Testis (tissue), 5 donors: ENCODE results near the gene ANXA8. TPM values are rescaled to one million over a fixed set of nuclear protein-coding genes. Genes with fewer than 3 reads are reported as not detected.
"Not testable (repeated sequence)": the region's sequence is repeated elsewhere in the genome, so short reads cannot be mapped to it uniquely, and the experiment has no call there.

Experiments
- DNase-seq: peaks from one replicate; pipeline ENCODE4 v3.0.0-alpha.2; 2019
- H3K27ac ChIP-seq, 2 donors: fragments of 200-600 bp; sonication (generic); one replicate each; pipeline ENCODE4 v1.5.1; 2019
- H3K27me3 ChIP-seq: fragments of 200-600 bp; sonication (generic); one replicate; pipeline ENCODE4 v1.5.1; 2019
- H3K36me3 ChIP-seq: fragments of 200-600 bp; sonication (generic); one replicate; pipeline ENCODE4 v1.5.1; 2017; ENCODE audit warnings: low read depth; ENCODE audit errors: missing control alignments
- H3K4me1 ChIP-seq: fragments of 200-600 bp; sonication (generic); one replicate; pipeline ENCODE4 v1.5.1; 2019
- H3K4me3 ChIP-seq, 2 donors: fragments of 200-600 bp; sonication (generic); one replicate each; pipeline ENCODE4 v1.5.1; 2017 to 2019
- H3K9me3 ChIP-seq: fragments of 200-600 bp; sonication (generic); one replicate; pipeline ENCODE4 v1.5.1; 2017
- WGBS, 2 donors: methylation state at CpG; one replicate each; pipeline ENCODE4 v1.1.5; 2018; 5-methylcytosine and 5-hydroxymethylcytosine counted together
- intact Hi-C: fragments of 100-400 bp; cut with DNase I; formaldehyde crosslinking; loops from one replicate; pipeline ENCODE4 v1.15.1; 2023; ENCODE audit warnings: low total_unique reads
- long read RNA-seq, 2 donors: transcript quantifications; one replicate each; lab custom pipeline, GENCODE V29; 2026
- polyA plus RNA-seq: library from polyadenylated mRNA; stranded (reverse); fragments of 350-450 nt; fragmentation: Illumina TruSeq; extraction: RNeasy Lipid Tissue Mini Kit (QIAGEN cat#74804); gene quantifications from one replicate; pipeline ENCODE4 v1.2.3, GENCODE V29; 2014; ENCODE audit warnings: low read depth, low replicate concordance; ENCODE audit not compliant: insufficient read depth
- total RNA-seq, 2 donors: library from RNA; depleted of rRNA; stranded (reverse); fragments of >200 nt; gene quantifications; one replicate each; pipeline ENCODE4 v1.2.3, GENCODE V29; 2016

ANXA8 gene
- total RNA-seq (1 to 10 TPM; 1.8 to 2.5 TPM), polyA plus RNA-seq (6.7 TPM)
- long read RNA-seq, donor 1, result 0 reads
- long read RNA-seq, donor 2, result 0 reads

GRCh38 chr10:47483923-47484322 lies at the start of gene ANXA8:
ANXA8 (minus strand) TSS chr10:47484115; CDS start chr10:47483933, 182 bp downstream.
- DNase-seq, H3K9me3 ChIP-seq, intact Hi-C loops, H3K4me1 ChIP-seq, H3K27me3 ChIP-seq, H3K4me3 ChIP-seq, H3K27ac ChIP-seq, H3K36me3 ChIP-seq: not testable (repeated sequence)
- 90 to 100% methylated on average over 2 to 9 of the region's 11 CpGs for WGBS, 2 donors

GRCh38 chr10:47523475-47523874 lies 39.6 kb upstream of the ANXA8 start, which contains the start of gene AGAP9:
AGAP9 (minus strand) TSS chr10:47523638; CDS start chr10:47523526, 112 bp downstream.
- H3K27me3 ChIP-seq, H3K27ac ChIP-seq, H3K36me3 ChIP-seq, H3K4me1 ChIP-seq, H3K4me3 ChIP-seq, intact Hi-C loops, H3K9me3 ChIP-seq, DNase-seq: not testable (repeated sequence)
- WGBS, 2 donors, result no CpG with 5 or more reads among the region's 20 CpGs

GRCh38 chr10:47502313-47502712 lies 18.4 kb upstream of the ANXA8 start:
- intact Hi-C loops, DNase-seq: not testable (repeated sequence)
- WGBS, 2 donors, result 83% methylated on average over 6 of the region's 9 CpGs; no CpG with 5 or more reads in 1 of the 2 donors

GRCh38 chr10:47494226-47494625 lies 10.3 kb upstream of the ANXA8 start:
- intact Hi-C loops, H3K9me3 ChIP-seq: not testable (repeated sequence)
- WGBS, 2 donors, result no CpG with 5 or more reads among the region's 6 CpGs

More at GRCh38 chr10:47502313-47502712, 18.4 kb upstream of the ANXA8 start:
- H3K27me3 ChIP-seq, H3K4me3 ChIP-seq, H3K4me1 ChIP-seq, H3K9me3 ChIP-seq, H3K36me3 ChIP-seq, H3K27ac ChIP-seq: not testable (repeated sequence)

GRCh38 chr10:47491600-47491999 lies 7.7 kb upstream of the ANXA8 start, which contains the start of gene FAM25G:
FAM25G (minus strand) TSS chr10:47491700; CDS start chr10:47491674, 26 bp downstream.
- intact Hi-C loops, H3K27me3 ChIP-seq, H3K27ac ChIP-seq, H3K36me3 ChIP-seq, H3K4me1 ChIP-seq, H3K4me3 ChIP-seq, H3K9me3 ChIP-seq, DNase-seq: not testable (repeated sequence)
- no CpG with 5 or more reads among the region's 9 CpGs for WGBS, 2 donors

More at GRCh38 chr10:47494226-47494625, 10.3 kb upstream of the ANXA8 start:
- not testable (repeated sequence) for H3K4me3 ChIP-seq, H3K27ac ChIP-seq, H3K4me1 ChIP-seq, DNase-seq, H3K36me3 ChIP-seq, H3K27me3 ChIP-seq

GRCh38 chr10:47489630-47490029 lies 5.7 kb upstream of the ANXA8 start:
- H3K27me3 ChIP-seq, H3K27ac ChIP-seq, H3K9me3 ChIP-seq, DNase-seq, H3K4me1 ChIP-seq, H3K36me3 ChIP-seq, intact Hi-C loops, H3K4me3 ChIP-seq: not testable (repeated sequence)
- no CpG with 5 or more reads among the region's 7 CpGs for WGBS, 2 donors

- H3K4me3 ChIP-seq, H3K9me3 ChIP-seq, H3K4me1 ChIP-seq, intact Hi-C loops, H3K36me3 ChIP-seq, H3K27ac ChIP-seq, DNase-seq, H3K27me3 ChIP-seq: not testable (repeated sequence)
- WGBS, 2 donors, result 75 to 93% methylated on average over 2 of the region's 4 CpGs
Observed at GRCh38 chr10:47485943-47486342, 2.0 kb upstream of the ANXA8 start.

GRCh38 chr10:47484786-47485185 lies 871 bp upstream of the ANXA8 start:
- H3K27me3 ChIP-seq, H3K27ac ChIP-seq, H3K4me1 ChIP-seq, DNase-seq, H3K4me3 ChIP-seq, H3K9me3 ChIP-seq, intact Hi-C loops, H3K36me3 ChIP-seq: not testable (repeated sequence)
- WGBS, 2 donors, result 100% methylated on average over 1 of the region's 11 CpGs

GRCh38 chr10:47482367-47482766 lies 1.5 kb downstream of the ANXA8 start:
- H3K4me1 ChIP-seq, H3K27ac ChIP-seq, H3K9me3 ChIP-seq, intact Hi-C loops, DNase-seq, H3K4me3 ChIP-seq, H3K36me3 ChIP-seq, H3K27me3 ChIP-seq: not testable (repeated sequence)
- WGBS, 2 donors, result no CpG with 5 or more reads among the region's 1 CpG

- intact Hi-C loops, H3K4me1 ChIP-seq, H3K27ac ChIP-seq, H3K27me3 ChIP-seq, H3K9me3 ChIP-seq, H3K36me3 ChIP-seq, H3K4me3 ChIP-seq, DNase-seq: not testable (repeated sequence)
- 90% methylated on average over 2 of the region's 6 CpGs; no CpG with 5 or more reads in 1 of the 2 donors for WGBS, 2 donors
Observed at GRCh38 chr10:47481768-47482181, 2.1 kb downstream of the ANXA8 start.

GRCh38 chr10:47481182-47481766 lies 2.6 kb downstream of the ANXA8 start:
- DNase-seq, H3K27ac ChIP-seq, H3K27me3 ChIP-seq, H3K4me1 ChIP-seq, H3K9me3 ChIP-seq, H3K4me3 ChIP-seq, intact Hi-C loops, H3K36me3 ChIP-seq: not testable (repeated sequence)
- 50% methylated on average over 4 of the region's 10 CpGs; no CpG with 5 or more reads in 1 of the 2 donors for WGBS, 2 donors

GRCh38 chr10:47480133-47480532 lies 3.8 kb downstream of the ANXA8 start:
- H3K27ac ChIP-seq, H3K9me3 ChIP-seq, H3K4me3 ChIP-seq, intact Hi-C loops, H3K4me1 ChIP-seq, DNase-seq, H3K27me3 ChIP-seq, H3K36me3 ChIP-seq: not testable (repeated sequence)
- WGBS, 2 donors, result no CpG with 5 or more reads among the region's 3 CpGs
